NCI-H748 (cell line): ENCODE measurements around the gene LGI4.
A peak's percentile ranks its signal among the peaks of the same experiment; 100 is the strongest.
"Not testable (repeated sequence)": the region's sequence is repeated elsewhere in the genome, so short reads cannot be mapped to it uniquely, and the experiment has no call there.

Experiments used
- DNase-seq: peaks from one replicate; lab custom pipeline; 2025; ENCODE audit not compliant: unreplicated experiment; lab: John Stamatoyannopoulos, UW

The LGI4 gene

GRCh38 chr19:35142606-35143230 is 7.9 kb upstream of the LGI4 start:
- peak; percentile 74 for DNase-seq

DNA sequence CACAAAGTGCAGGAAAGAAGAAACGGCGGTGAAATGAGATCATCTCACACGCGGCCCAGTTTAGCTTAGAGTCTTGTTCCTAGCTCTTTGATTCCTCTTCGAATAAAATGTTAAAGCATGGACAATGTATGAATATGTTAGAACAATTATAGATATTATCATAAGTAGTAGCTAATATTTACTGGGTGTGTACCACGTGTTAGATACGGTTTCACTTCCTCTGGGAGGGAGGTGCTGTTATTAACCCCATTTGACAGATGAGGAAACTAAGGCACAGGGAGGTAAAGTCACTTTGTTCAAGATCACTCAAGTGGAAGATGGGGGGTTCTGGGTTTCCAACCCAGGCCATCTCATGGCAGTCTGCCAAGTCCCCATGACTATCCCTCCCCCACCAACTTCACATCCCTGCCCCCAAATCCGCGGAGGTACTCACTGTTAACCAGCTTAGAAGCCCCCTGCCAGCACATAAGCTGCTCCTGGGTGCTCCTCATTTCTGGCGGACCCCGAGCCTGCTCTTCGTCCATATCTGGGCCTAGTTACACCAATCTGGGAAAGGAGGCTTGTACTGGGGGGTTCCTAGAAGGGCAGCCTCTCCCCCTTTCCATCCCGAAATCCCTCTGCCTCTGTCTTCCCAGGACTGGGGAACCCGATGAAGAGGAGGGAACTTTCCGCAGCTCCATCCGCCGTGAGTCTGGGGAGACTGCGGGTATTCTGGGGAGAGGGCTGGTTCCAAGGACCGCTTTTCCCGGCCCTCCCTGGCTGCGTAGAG is 7.2 kb upstream of the LGI4 start:
- DNase-seq = no peak

DNA sequence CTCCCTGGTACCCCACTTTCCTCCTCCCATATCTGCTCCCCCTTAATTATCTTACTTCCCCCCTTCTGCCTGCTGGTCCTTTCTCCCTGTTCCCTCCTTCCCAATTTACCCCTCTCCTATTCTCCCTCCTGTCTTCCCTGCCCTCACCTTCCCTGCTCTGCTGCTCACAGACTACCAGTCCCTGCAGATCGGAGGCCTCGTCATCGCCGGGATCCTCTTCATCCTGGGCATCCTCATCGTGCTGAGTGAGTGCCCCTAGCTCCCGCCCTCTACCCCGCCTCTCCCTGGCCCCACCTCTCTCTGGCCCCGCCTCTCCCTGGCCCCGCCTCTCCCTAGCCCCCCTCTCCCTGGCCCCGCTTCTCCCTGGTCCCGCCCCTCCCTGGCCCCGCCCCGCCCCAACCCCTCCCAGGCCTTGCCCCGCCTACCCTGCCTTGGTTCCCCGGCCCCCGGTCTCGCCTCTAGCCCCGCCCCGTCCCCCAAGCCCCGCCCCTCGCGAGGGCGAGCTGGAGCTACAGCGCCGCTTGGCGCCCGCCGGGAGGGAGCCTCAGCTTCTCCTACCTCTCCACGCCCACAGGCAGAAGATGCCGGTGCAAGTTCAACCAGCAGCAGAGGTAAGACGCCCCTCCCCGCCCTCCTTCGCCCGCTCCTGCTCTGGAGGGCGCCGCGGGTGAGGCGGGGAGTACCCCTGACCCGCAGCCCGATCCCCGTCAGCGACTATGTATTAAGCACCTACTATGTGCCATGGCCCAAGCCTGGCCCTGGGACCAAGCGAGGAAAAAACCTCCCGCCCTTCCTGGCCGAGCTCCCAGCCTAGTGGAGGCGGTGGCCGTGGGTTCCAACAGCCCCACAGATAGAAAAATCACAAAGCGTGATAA is 6.3 kb upstream of the LGI4 start:
- peak; percentile 93 for DNase-seq

GRCh38 chr19:35140207-35140961 is 5.5 kb upstream of the LGI4 start:
- no peak for DNase-seq

GRCh38 chr19:35138305-35138892 is 3.5 kb upstream of the LGI4 start, which contains the start of gene FXYD1:
FXYD1 (plus strand) TSS chr19:35138824; CDS start chr19:35140080, 1,256 bp downstream.
- DNase-seq = no peak

- no peak for DNase-seq
These were observed 2.3 kb upstream of the LGI4 start for GRCh38 chr19:35136977-35137702.

- no peak for DNase-seq
These were observed 1.4 kb upstream of the LGI4 start for GRCh38 chr19:35136231-35136630.

DNA sequence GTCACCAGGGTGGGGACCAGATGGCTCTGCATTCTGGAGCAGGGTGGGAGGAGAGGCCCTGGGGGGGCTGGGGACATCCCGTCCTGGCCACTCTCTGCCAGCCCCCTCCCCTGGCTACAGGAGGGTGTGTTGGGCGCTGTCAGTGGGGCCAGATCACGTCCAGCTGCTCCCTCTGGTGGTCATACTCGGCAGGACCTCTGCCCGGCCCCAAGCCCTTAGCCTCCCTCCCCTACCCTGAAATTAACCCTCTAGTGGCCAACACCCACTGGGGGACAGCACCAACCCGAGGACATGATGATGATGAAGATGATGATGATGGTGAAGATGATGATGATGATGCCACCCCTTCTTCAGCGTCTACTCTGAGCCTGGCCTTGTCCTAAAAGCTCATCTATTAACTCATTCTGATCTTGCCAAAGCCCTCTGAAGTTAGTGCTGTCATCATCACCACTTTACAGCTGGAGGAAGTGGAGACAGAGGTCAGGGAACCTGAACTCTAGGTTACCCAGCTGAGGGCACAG is 590 bp upstream of the LGI4 start:
- DNase-seq = peak; percentile 63

GRCh38 chr19:35133826-35134225 is 1.0 kb downstream of the LGI4 start:
- no peak for DNase-seq

DNA sequence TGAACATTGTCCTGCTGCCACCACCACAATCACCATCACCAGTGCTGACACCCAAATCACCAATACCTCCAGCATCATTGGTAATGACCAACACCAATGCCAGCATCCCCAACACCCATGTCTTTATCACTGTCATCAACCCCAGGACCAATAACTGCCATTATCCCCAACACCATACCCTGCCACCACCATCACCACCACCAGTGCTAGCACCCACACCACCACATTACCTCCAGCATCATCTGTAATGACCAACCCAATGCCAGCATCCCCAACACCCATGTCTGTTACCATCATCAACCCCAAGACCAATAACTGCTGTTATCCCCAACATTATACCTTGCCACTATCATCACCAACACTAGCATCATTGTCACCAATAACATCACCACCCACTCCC is 2.6 kb downstream of the LGI4 start:
- DNase-seq = no peak

DNA sequence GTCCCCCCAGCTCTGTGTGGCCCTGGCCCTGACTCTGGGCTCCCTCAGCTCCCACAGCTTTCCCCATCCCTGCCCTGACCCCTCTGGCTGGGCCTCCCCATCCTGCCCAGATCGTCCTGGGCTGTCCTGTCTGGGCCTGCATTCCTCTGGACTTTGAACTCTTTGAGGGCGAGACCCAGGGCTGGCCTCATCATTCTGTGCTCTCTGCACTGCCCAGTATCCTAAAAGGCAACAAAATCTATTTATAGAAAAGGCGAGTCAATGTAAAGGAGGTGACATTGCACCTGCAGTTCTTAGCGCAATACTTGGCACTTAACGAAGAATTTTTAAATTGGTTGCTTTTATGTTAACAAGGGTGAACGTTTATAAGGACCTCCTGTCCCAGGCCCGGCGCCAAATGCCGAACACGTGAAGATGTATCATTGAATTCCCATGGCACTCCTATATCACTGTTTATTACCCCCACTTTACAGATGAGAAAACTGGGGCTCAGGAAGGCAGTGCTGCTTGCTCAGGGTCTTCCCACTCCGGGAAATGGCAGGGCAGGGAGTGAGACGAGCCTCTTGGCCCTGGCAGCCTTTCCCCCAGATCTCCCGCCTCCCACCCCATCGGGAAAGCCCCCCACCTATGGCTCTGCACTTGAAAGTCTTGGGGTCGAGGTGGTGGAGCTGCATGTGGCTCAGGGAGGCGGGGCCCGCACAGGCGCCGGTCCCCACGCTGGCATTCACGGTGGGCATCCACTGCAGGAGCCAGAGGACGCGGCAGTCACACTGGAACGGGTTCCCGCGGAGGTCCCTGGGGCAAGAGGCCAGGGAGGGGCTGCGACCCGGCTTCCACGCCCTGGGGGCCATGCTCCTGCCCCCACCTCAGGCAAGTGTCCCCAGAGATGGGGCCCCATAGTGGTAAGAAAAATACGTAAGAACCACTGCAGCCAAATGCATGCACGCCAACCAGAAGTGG is 3.8 kb downstream of the LGI4 start:
- DNase-seq = no peak

DNA sequence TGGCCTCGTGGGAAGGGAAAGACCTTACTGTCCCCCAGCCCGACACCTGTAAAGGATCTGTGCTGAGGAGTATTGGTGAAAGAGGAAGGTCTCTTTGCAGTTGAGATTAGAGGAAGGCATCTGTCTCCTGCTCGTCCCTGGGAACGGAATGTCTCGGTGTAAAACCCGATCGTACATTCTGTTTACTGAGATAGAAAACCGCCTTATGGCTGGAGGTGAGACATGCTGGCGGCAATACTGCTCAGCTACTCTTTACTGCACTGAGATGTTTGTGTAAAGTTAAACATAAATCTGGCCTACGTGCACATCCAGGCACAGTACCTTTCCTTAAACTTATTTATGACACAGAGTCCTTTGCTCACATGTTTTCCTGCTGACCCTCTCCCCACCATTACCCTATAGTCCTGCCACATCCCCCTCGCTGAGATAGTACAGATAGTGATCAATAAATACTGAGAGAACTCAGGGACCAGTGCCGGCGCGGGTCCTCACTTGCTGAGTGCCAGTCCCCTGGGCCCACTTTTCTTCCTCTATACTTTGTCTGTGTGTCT is 5.1 kb downstream of the LGI4 start:
- not testable (repeated sequence) for DNase-seq

- no peak for DNase-seq
These were observed 6.3 kb downstream of the LGI4 start for GRCh38 chr19:35128398-35129057.

DNA sequence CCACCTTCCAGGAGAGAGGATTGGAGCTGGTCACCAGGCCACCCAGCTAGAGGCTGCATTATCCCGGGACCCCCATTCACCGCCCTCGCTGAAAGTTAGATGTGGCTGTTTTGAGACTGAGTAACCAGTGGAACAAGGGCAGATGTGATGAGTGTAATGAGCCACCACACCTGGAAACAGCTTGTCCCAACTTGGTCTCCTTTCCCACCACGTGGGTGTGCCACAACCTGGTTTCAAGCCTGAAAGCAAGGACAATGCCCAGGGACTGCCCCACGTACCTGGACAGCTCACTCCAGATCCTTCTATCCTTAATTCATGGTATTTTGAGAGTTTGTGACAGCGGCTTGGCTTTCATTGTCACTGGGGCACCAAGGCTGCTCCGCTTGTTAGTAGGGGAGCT is 7.0 kb downstream of the LGI4 start:
- no peak for DNase-seq

DNA sequence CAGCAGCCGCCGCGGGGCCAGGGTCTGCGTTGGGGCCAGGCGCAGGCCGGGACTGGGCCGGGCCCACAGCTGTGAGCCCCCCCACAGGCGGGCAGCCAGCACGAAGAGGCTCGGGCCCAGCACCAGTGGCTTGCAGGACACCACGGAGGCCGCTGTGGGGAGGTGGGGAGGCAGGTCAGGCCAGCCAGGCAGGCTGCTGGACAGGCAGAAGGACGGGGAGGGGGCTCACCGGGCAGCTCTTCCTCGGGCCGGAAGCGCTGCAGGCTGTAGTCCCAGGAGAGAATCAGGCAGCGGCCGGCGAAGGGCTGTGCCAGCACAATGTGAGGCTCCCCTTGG is 8.3 kb downstream of the LGI4 start:
- no peak for DNase-seq

GRCh38 chr19:35125749-35126623 is 8.9 kb downstream of the LGI4 start:
- DNase-seq = no peak

- DNase-seq = no peak
These were observed 9.6 kb downstream of the LGI4 start for GRCh38 chr19:35125270-35125717.
